CD14-positive monocyte (primary cell): ENCODE data around the gene MAP2K5. TPM values are rescaled to one million over a fixed set of nuclear protein-coding genes. Genes with fewer than 3 reads are reported as not detected.

Experiments
- DNase-seq, 3 donors: peaks; one replicate each; pipeline ENCODE4 v3.0.0-alpha.2; 2011 to 2022
- H2AFZ ChIP-seq: 2 replicates; pipeline ENCODE4 v1.6.0; 2012; ENCODE audit warnings: mild to moderate bottlenecking, low read depth, low read length, inconsistent platforms; ENCODE audit not compliant: insufficient read depth, poor library complexity, severe bottlenecking
- H3K27ac ChIP-seq, 2 donors: 1 replicate in 1 of 2; 2 replicates in 1 of 2; pipeline ENCODE4 v1.5.1; 2012 to 2013; ENCODE audit warnings: low read length in 2 of 2, control low read depth in 1 of 2, inconsistent platforms in 1 of 2, low read depth in 1 of 2, mild to moderate bottlenecking in 1 of 2
- H3K27me3 ChIP-seq, 2 donors: one replicate each; pipeline versions ENCODE4 v1.6.0 to v1.6.1; 2011 to 2013; ENCODE audit warnings: low read length in 2 of 2; ENCODE audit not compliant: control insufficient read depth in 2 of 2, insufficient read depth in 2 of 2
- H3K36me3 ChIP-seq, 2 donors: replicated peaks in 1 of 2; 1 replicate in 1 of 2; 2 replicates in 1 of 2; pipeline versions ENCODE4 v1.5.1 to v1.6.1; 2012 to 2013; ENCODE audit warnings: low read length in 2 of 2, control low read depth in 1 of 2, inconsistent platforms in 1 of 2, mild to moderate bottlenecking in 1 of 2; ENCODE audit not compliant: insufficient read depth in 2 of 2, control insufficient read depth in 1 of 2
- H3K4me1 ChIP-seq, 2 donors: 1 replicate in 1 of 2; 2 replicates in 1 of 2; pipeline versions ENCODE4 v1.5.1 to v1.6.1; 2012 to 2013; ENCODE audit warnings: low read length in 2 of 2, control low read depth in 1 of 2, inconsistent platforms in 1 of 2, mild to moderate bottlenecking in 1 of 2, moderate library complexity in 1 of 2; ENCODE audit not compliant: insufficient read depth in 2 of 2, control insufficient read depth in 1 of 2
- H3K4me2 ChIP-seq: replicated peaks from 2 replicates; pipeline ENCODE3; 2012; ENCODE audit warnings: low read length, moderate library complexity, mild to moderate bottlenecking; ENCODE audit not compliant: poor library complexity, severe bottlenecking; ENCODE audit errors: extremely low read depth
- H3K4me3 ChIP-seq, 3 experiments: fragments of 200-600 bp in 1 of 3; sonication (generic) in 1 of 3; replicated peaks in 1 of 3; 1 replicate in 2 of 3; 2 replicates in 1 of 3; pipeline ENCODE4 v1.5.1; 2011 to 2013; ENCODE audit warnings: low read length in 3 of 3, mild to moderate bottlenecking in 3 of 3, control low read depth in 2 of 3, low read depth in 2 of 3, inconsistent platforms in 1 of 3, moderate library complexity in 1 of 3
- H3K79me2 ChIP-seq: 2 replicates; pipeline ENCODE4 v1.6.0; 2012; ENCODE audit warnings: mild to moderate bottlenecking, control low read depth, inconsistent platforms, low read length, moderate library complexity; ENCODE audit not compliant: insufficient read depth
- H3K9ac ChIP-seq: 2 replicates; pipeline ENCODE4 v1.6.0; 2017; ENCODE audit warnings: low read length, mild to moderate bottlenecking; ENCODE audit not compliant: insufficient read depth, poor library complexity, severe bottlenecking
- H3K9me3 ChIP-seq, 2 donors: replicated peaks in 1 of 2; 1 replicate in 1 of 2; 2 replicates in 1 of 2; pipeline versions ENCODE4 v1.5.1 to v1.6.1; 2012 to 2013; ENCODE audit warnings: low read length in 2 of 2, control low read depth in 1 of 2; ENCODE audit not compliant: control insufficient read depth in 1 of 2, insufficient read depth in 1 of 2
- H4K20me1 ChIP-seq: 2 replicates; pipeline ENCODE4 v1.6.0; 2012; ENCODE audit warnings: mild to moderate bottlenecking, low read length, control low read depth, moderate library complexity; ENCODE audit not compliant: insufficient read depth
- H3K27ac Mint-ChIP-seq, 7 donors: one replicate each; pipeline ENCODE4 v1.8.0; 2020; ENCODE audit warnings: mild to moderate bottlenecking in 7 of 7, mixed read lengths in 7 of 7, moderate library complexity in 6 of 7, inconsistent platforms in 2 of 7
- H3K27me3 Mint-ChIP-seq, 3 donors: one replicate each; pipeline ENCODE4 v1.8.0; 2021 to 2022; ENCODE audit warnings: low read depth in 3 of 3, mild to moderate bottlenecking in 3 of 3, mixed read lengths in 3 of 3, moderate library complexity in 3 of 3, inconsistent platforms in 1 of 3
- H3K36me3 Mint-ChIP-seq, 2 donors: one replicate each; pipeline ENCODE4 v1.8.0; 2020; ENCODE audit warnings: mixed read lengths in 2 of 2, inconsistent platforms in 1 of 2, mild to moderate bottlenecking in 1 of 2
- H3K4me1 Mint-ChIP-seq: one replicate; pipeline ENCODE4 v1.8.0; 2020; ENCODE audit warnings: mild to moderate bottlenecking, mixed read lengths
- H3K4me3 Mint-ChIP-seq, 2 donors: one replicate each; pipeline ENCODE4 v1.8.0; 2020; ENCODE audit warnings: mild to moderate bottlenecking in 2 of 2, mixed read lengths in 2 of 2, moderate library complexity in 1 of 2
- H3K9me3 Mint-ChIP-seq, 7 donors: one replicate each; pipeline ENCODE4 v1.8.0; 2020 to 2022; ENCODE audit warnings: mixed read lengths in 7 of 7, mild to moderate bottlenecking in 6 of 7, moderate library complexity in 6 of 7, inconsistent platforms in 2 of 7
- WGBS: methylation state at CpG from one replicate; pipeline ENCODE4 v1.1.5; 2013; ENCODE audit warnings: missing lambda C conversion rate; ENCODE audit not compliant: insufficient coverage; 5-methylcytosine and 5-hydroxymethylcytosine counted together
- intact Hi-C, 2 donors: fragments of 100-400 bp; cut with micrococcal nuclease; formaldehyde crosslinking; loops; one replicate each; pipeline versions ENCODE4 v1.15.0 to v1.15.1; 2023
- polyA plus RNA-seq, 3 donors: library from polyadenylated mRNA; depleted of rRNA in 1 of 3; unstranded in 2 of 3; stranded (reverse) in 1 of 3; fragments of 300-500 nt in 2 of 3; fragments of >200 nt in 1 of 3; fragmentation: Illumina TruSeq in 2 of 3; gene quantifications; 1 replicate in 2 of 3; 2 replicates in 1 of 3; pipeline ENCODE4 v1.2.3, GENCODE V29; 2012 to 2021
- TF ChIP-seq, protein P1 (sequence below): fragments of 200-600 bp; IDR thresholded peaks from one replicate; pipeline ENCODE4 v1.8.0; 2022; ENCODE audit warnings: antibody characterized with exemption, mild to moderate bottlenecking

Gene MAP2K5
- polyA plus RNA-seq, 3 donors: 10.2 to 11.3 (median 10.6) TPM

DNA sequence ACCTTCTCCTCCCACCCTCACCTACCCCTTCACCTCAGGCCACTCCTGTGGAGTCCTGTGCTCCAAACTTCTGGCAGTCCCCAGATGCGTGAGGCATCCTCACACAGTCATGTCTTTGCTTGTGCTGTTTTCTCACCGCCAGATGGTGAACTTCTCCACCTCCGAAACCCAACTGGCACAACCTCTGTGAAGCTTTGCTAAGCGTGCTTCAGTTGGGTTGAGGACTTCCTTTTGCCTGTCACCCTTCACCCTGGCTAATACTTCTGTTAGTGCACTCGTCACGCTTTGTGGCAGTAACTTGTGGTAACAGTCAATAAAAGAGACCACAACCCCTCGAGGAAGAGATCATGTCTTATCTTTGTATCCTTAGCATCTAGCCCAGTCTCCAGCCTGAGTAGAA is 240.8 kb downstream of the MAP2K5 start:
- 11% methylated on average over 3 of the region's 7 CpGs for WGBS
- TF ChIP-seq, protein P1, sequence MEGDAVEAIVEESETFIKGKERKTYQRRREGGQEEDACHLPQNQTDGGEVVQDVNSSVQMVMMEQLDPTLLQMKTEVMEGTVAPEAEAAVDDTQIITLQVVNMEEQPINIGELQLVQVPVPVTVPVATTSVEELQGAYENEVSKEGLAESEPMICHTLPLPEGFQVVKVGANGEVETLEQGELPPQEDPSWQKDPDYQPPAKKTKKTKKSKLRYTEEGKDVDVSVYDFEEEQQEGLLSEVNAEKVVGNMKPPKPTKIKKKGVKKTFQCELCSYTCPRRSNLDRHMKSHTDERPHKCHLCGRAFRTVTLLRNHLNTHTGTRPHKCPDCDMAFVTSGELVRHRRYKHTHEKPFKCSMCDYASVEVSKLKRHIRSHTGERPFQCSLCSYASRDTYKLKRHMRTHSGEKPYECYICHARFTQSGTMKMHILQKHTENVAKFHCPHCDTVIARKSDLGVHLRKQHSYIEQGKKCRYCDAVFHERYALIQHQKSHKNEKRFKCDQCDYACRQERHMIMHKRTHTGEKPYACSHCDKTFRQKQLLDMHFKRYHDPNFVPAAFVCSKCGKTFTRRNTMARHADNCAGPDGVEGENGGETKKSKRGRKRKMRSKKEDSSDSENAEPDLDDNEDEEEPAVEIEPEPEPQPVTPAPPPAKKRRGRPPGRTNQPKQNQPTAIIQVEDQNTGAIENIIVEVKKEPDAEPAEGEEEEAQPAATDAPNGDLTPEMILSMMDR: no peak
- H3K9ac ChIP-seq: no peak overlapping the region
- no peaks in the 10 kb centered on the region for H4K20me1 ChIP-seq
- intact Hi-C loops: no loop called here
- H3K9me3 ChIP-seq: no peaks in the 10 kb centered on the region
- no peak overlapping the region for H3K4me3 ChIP-seq
- H3K36me3 Mint-ChIP-seq: peaks cover 16 to 23% of the 10 kb centered on the region in 2 donors
- H3K27ac ChIP-seq: no peak overlapping the region
- H3K4me1 Mint-ChIP-seq: peaks cover 41% of the 10 kb centered on the region
- H3K36me3 ChIP-seq: no peaks in the 10 kb centered on the region
- H3K4me3 Mint-ChIP-seq: no peak overlapping the region
- DNase-seq: peak in 1 of 3 donors; percentile 15
- no peaks in the 10 kb centered on the region for H3K9me3 Mint-ChIP-seq
- peaks cover 26 to 31% of the 10 kb centered on the region in 2 donors for H3K4me1 ChIP-seq
- H2AFZ ChIP-seq: no peak overlapping the region
- peak overlapping the region in 1 of 7 donors; percentile 26 for H3K27ac Mint-ChIP-seq
- H3K27me3 ChIP-seq: no peaks in the 10 kb centered on the region
- no peaks in the 10 kb centered on the region for H3K79me2 ChIP-seq
- H3K27me3 Mint-ChIP-seq: no peaks in the 10 kb centered on the region
- H3K4me2 ChIP-seq: no peak overlapping the region

DNA sequence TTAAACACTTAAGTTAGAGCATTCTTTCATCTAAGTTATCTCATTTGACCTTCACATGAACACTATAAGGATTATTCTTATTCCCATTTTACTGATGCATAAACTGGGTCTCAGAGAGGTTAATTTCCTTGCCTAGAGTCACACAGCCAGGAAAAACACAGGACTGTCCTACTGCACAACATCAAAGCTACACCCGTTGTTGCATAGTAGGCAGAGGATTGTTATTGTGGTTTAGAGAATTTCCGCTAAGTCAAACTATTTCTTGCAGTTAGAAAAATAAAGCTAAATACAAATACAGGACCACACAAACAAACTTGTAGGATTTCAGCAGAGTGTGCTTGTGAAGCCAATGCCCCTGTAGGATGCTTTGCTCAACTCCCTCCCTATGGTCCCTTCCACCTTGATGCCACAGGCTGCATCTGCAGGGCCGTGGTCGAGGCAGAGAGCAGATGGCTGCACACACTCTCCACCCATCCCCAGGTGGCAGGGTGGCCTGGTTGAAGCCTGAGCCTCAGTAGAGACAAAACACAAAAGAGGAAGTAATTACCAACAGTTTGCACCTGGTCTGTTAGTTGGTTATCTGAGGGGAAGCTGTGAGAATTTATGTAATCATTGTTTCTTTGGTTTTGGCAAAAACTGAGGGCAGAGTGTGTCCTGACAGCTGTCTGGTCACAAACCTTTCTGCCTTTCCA is 241.7 kb downstream of the MAP2K5 start:
- Histone ChIP-seq H3K4me2 (no peak overlapping the region), H3K27me3 (no peaks in the 10 kb centered on the region), H4K20me1 (no peaks in the 10 kb centered on the region), H3K9ac (no peak overlapping the region), H3K27ac (no peak overlapping the region), H3K9me3 (no peaks in the 10 kb centered on the region), H3K4me3 (no peak overlapping the region), H3K4me1 (peaks cover 23 to 30% of the 10 kb centered on the region in 2 donors), H3K36me3 (no peaks in the 10 kb centered on the region), H2AFZ (no peak overlapping the region), H3K79me2 (no peaks in the 10 kb centered on the region)
- H3K27me3 Mint-ChIP-seq: no peaks in the 10 kb centered on the region
- H3K36me3 Mint-ChIP-seq: peaks cover 19 to 23% of the 10 kb centered on the region in 2 donors
- TF ChIP-seq, protein P1: no peak
- no CpG with 5 or more reads among the region's 4 CpGs for WGBS
- no peak overlapping the region for H3K4me3 Mint-ChIP-seq
- intact Hi-C loops: no loop called here
- DNase-seq: no peak
- H3K27ac Mint-ChIP-seq: peak overlapping the region in 1 of 7 donors; percentile 18
- H3K9me3 Mint-ChIP-seq: no peaks in the 10 kb centered on the region
- H3K4me1 Mint-ChIP-seq: peaks cover 37% of the 10 kb centered on the region
